IPS-NIHi7 (cell line): ENCODE measurements around the gene FER.

ENCODE experiments used
- DNase-seq: peaks from one replicate; pipeline ENCODE4 v3.0.0; 2012; ENCODE audit warnings: mixed read lengths; ENCODE audit errors: extremely low spot score

The FER gene

GRCh38 chr5:109242518-109242917 is 494.8 kb downstream of the FER start:
- no peak for DNase-seq

DNA sequence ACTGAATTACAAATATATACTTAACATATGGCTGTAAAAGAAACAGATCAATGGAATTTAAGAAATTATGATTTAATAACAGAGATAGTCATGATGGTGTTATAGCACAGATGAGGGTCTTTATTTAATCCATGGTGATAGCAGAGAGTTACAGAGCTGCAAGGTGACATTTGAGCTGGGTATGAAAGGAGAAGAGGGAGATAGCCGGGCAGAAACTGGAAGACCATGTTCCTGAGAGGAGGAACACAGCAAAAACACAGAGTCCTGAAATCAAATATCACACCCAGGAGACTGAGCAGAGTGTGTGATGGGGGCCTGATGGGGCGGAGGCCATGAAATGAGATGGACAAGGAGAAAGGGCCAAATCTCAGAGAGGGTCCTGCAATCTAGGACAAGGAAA is 498.7 kb downstream of the FER start:
- no peak for DNase-seq
